ENCODE results near the gene NDUFAF5.

NDUFAF5 gene

DNA sequence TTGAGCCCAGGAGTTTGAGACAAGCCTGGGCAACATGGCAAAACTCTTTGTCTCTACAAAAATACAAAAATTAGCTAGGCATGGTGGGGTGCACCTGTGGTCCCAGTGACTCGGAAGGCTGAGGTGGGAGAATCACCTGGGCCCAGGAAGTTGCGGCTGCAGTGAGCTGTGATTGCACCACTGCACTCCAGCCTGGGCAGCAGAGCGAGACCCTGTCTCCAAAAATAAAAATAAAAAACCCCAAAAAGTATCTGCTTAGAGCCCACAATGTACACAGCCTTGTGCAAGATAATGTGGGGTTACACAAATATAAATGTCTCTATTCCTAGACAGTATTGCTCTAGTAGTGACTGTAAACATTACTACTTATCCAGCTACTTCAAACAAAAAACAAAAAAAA lies 6.0 kb upstream of the NDUFAF5 start:
- no peak for DNase-seq

DNA sequence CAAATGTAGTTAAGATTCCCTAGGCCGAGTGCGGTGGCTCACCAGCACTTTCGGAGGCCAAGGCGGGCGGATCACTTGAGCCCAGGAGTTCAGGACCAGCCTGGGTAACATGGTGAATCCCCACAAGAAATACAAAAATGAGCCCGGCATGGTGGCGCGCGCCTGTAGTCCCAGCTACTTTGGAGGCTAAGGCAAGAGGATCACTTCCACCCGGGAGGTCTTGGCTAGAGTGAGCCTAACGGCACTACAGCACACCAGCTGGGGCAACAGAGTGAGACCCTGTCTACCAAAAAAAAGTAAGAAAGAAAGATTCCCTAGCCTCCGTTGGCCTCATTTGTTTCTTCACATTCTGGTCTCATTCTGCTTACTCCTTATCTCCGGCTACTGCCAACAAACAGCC lies 1.3 kb upstream of the NDUFAF5 start:
- DNase-seq, result no peak

DNA sequence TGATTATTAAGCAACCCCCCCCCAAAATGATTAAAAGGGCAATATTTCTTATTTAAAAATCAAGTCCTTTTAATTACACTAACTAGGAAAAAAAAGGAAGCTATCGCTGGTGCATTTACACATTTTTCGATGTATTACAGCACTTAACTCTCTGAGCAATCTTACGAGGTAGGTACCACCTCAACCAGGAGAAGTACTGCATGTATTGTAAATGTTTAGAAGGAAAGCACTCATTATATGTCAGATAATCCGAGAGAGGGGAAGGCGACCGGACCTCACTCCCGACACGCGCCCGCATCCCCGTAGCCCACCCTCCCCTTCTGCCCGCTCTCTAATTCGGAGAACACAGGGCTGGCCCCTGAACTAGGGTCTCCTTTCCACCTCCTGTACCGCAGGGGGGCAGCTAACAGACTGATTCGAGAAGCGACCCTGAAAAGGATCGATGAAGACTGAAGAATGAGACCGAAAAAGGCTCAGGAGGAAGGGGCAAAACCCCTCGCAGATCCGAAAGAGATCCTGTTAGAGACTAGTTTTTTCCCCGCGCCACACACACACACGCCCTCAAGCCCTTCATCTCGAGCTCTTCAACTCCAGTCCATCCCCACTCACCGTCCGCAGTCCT lies 446 bp upstream of the NDUFAF5 start:
- no peak for DNase-seq

DNA sequence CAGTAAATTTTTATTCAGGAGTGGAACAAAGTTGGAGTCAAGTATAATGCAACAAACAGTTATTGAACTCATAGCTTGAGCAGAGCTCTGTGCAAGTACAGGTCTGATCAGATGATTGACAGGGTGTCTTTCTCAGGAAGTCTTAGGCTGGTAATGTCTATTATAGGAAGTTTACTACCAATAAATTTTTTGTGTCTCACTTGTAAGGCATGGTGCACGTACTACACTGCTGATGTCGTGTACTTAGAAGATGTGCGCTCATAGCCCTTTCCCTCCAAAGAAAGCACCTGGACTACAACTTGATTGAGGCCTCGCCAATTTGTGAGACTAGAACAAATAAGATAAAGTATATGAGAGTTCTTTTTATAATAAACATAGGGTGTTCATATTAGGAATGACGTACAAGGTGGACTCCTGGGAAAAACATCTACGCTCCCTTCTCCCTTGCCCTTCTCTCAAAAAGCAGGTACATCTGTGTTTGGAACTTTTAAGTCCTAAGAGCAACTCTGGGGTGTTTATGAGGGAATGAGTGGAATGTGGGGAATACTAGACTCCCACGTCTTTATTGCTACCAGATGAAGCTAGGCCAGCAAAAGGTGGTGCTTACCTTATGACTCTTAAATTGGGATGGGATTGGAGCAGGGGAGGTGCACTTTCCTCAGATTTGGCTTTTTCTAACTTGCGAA lies 1.5 kb downstream of the NDUFAF5 start:
- DNase-seq, result no peak

DNA sequence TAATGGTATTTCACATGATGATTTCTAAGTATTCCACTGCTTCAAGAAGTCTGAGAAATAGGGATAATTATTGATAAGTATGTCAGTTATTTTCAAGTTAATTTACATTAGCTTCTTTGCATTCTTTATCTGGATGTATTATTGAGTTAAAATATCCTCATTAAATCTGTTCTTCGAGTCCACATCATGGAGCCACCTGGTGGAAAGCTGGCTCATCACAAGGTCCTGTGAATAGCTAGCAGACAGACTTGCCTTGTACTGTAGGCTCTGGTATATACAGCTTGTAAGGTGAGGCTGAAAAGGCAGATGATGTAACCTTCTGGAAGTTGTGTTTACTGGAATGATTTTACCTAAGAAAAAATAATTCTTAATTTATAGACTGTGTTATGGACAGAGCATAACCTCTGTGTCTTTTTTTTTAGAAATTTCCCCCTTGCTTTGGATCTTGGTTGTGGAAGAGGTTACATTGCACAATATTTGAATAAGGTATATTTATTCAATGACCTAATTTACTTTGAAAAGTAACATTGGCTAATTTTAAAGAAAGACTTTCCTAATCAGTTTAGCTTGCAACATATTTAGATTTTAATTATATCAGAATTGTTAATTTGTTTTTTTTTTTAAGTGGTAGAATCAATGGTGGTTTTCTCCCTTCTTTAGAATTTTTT lies 3.5 kb downstream of the NDUFAF5 start:
- peak; percentile 9 for DNase-seq

DNA sequence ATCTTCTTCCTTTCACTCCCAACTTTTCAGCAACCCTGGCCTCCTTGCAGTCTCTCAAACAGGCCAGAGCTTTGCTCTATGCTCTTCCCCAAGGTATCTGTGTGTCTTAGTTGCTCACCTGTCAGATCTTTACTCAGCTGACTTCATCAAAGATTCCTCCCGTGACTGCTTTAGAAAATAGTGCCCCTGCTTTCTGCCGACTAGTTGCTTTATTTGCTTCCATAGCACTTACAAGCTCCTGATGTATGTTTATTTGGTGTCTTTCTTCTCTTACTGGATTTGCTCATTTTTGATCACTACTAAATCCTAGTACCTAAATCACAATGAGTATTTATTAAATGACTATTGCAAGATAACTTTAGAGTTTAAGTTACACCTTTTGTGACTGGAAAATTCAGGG lies 5.9 kb downstream of the NDUFAF5 start:
- no peak for DNase-seq

DNA sequence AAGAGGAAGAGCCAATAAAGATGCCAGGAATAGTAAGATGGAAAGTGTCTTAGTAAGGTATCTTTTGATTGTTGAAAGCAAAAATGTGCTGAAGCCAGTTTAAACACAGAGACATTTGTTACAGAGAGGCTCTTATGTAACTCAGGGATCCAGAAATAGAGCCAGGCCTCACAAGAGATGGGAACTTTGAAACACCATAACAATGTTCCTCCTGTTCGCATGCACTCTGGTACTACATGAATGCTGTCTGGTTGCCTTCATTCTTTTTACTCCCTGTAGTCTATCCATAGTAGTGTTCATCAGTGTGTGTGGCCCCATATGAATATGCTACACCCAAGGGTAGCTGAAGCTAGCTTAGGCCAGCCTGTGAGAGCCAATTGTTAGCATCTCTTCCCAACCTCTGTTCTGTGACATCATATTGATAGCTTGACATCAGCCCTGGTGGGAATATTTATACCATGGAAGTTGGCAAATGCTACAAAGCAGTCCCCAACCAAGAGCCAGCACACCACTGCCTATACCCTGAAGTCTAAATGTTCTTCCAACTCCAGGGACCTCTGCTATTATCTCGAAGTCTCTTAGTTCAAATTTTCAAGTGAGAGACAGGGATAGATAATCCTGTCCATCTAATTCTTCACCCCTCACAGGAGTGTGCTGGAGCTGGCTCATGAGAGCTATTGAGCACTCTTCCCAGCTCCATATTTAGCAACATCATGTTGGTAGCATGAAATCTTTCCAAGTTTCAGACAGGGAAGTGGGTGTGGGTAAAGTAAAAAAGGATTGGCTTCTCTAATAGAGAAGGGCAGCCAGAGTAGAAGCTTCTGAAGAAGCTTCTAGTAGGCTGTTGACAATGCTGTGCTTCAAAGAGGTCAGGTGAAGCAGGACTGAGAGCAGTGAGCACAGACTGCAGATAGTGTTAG lies 7.0 kb downstream of the NDUFAF5 start:
- DNase-seq, result no peak

DNA sequence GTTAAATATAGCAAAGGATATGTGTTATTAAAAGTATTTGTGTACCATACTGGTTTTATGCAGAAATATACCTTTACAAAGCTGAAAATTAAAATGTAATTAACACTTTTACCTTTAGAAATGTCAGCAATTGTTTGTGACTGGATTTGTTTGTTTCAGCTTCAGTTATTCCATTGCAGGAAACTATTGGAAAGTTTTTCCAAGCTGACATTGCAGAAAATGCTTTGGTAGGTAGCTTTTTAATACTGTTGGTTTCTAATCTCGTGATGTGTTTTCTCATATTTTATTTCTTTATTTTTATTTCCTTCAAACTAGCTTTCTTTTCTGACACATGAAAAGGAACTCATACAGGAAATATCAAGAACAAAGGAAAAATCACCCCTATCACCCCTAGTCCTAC lies 8.2 kb downstream of the NDUFAF5 start:
- no peak for DNase-seq

- no peak for DNase-seq
Measured at GRCh38 chr20:13794667-13795066, 9.8 kb downstream of the NDUFAF5 start.

DNA sequence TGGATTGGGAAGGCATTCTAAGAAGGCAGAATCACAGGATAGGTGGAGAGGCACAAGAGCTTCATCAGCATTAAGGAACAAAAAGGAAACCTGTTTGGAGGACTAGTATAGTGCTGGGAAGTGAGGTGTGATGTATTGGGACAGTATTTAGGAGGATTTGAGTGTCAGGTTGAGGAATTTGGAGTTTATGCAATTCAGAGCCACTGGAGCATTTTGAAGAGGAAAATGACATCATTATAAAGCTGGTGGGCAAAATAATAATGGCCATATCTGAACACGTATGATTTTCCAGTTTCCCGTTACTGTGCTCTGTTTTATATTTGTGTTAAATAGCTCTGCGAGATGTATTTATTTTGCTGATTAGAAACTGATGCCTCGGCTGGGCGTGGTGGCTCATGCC lies 14.2 kb downstream of the NDUFAF5 start:
- no peak for DNase-seq

DNA sequence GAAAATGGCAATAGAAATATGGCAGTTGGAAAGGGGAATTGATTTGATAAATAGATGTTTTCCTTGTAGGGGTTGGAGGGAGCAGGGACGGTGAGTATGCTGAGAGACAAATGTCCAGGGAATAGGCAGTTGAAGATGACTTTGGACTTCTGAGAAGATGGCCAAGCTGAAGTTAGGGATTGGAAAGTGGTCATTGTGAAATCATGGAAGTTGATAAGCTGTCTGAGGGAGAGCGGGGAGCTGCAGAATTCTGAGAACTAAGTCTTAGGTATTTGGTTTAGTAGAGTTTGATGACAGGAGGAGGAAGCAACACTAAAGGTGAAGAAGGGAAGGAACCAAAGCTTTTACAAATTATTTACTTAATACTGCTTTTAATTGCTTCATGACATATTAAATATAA lies 15.1 kb downstream of the NDUFAF5 start:
- DNase-seq, result no peak

DNA sequence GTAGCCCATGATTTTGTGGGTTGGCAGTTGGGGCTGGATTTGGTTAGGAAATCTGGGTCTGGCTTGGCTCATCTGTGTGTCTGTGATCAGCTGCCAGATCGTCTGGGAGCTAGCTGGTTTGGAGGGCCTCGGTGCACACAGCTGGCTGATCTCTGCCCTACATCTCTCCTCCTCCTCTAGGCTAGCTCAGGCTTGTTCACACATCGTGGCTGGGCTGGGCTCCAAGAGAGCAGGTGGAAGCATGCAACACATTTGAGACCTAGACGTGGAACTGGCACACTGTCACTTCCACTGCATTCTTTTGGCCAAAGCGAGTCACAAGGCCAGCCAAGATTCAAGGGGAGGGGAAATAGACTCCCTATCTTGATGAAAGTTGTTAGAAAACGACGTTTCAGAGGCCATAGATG lies 15.9 kb downstream of the NDUFAF5 start:
- DNase-seq, result peak; percentile 16

GRCh38 chr20:13809373-13809772 lies 24.5 kb downstream of the NDUFAF5 start:
- DNase-seq, result no peak

DNA sequence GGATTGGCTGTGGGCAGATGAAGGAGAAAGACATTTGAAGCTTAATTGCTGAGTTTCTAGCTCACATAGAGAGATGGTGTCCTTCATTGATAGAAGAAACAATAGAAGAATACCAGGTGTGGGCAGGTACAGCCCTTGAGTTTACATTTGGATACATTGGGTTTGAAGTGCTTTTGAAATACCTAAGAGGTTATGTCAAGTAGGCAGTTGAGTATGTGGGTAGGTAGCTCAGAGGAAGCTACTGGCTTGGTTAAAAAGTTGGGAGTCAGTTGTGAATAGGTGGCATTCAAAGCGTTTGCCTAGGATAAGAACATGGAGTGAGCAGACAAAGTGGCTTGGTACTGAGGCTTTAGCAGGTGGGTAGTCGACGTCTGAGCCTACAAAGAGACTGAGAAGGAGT lies 25.0 kb downstream of the NDUFAF5 start:
- no peak for DNase-seq

GRCh38 chr20:13810446-13810845 lies 25.6 kb downstream of the NDUFAF5 start:
- no peak for DNase-seq

- no peak for DNase-seq
Measured at GRCh38 chr20:13813910-13814309, 29.1 kb downstream of the NDUFAF5 start.

GRCh38 chr20:13814672-13815071 lies 29.8 kb downstream of the NDUFAF5 start:
- no peak for DNase-seq

GRCh38 chr20:13816757-13817156 lies 31.9 kb downstream of the NDUFAF5 start:
- DNase-seq, result no peak

- DNase-seq, result no peak
Measured at GRCh38 chr20:13817342-13817741, 32.5 kb downstream of the NDUFAF5 start.

- peak; percentile 27 for DNase-seq
Measured at GRCh38 chr20:13819885-13820645, 35.2 kb downstream of the NDUFAF5 start.

DNA sequence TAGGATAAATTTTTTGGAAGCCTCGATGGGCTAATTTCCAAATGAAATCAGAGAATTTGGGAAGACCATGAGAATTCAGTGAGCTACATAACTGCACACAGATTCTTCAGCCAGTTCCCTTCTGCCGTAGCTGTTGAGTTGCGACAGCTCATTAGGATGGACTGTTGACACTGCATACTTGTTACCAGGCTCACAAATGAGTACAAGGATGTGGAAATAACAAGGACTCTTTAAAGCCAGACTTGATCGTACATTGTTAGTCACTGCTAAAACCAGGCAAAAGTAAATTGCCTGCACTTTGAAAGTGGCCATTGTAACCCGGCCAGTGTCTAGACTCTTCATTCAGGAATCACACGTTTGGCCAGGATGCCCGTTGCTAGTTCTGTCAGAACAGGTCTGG lies 37.0 kb downstream of the NDUFAF5 start:
- DNase-seq, result no peak

- no peak for DNase-seq
Measured at GRCh38 chr20:13822459-13822858, 37.6 kb downstream of the NDUFAF5 start.

DNA sequence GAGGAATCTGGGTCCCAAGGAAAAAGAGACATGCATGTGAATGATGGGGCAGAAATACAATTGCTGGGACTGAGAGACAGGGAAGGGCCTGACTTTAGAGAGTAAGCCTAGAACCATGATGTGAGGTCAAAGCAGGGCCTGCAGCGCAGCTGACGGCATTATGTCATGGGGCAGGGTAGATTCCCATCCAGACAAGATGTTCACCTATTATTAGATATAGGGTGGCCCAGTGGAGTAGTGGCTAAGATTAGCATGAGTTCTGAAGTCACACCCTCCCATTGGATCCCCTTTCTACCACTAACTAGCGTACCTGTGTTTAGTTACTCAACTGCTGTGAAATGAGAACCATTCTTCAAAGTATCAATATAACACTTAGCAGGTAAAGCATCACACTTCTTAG lies 39.6 kb downstream of the NDUFAF5 start:
- no peak for DNase-seq
